GM19468 (cell line): Measurements from ENCODE around the gene LTO1.

ENCODE experiments used
- ATAC-seq: cut with Tn5 transposase; IDR thresholded peaks from one replicate; pipeline ENCODE4 v1.9.1; 2021; ENCODE audit warnings: mild to moderate bottlenecking, moderate library complexity, moderate number of reproducible peaks; ENCODE audit not compliant: unreplicated experiment; ENCODE audit errors: extremely low read depth

LTO1 gene

DNA sequence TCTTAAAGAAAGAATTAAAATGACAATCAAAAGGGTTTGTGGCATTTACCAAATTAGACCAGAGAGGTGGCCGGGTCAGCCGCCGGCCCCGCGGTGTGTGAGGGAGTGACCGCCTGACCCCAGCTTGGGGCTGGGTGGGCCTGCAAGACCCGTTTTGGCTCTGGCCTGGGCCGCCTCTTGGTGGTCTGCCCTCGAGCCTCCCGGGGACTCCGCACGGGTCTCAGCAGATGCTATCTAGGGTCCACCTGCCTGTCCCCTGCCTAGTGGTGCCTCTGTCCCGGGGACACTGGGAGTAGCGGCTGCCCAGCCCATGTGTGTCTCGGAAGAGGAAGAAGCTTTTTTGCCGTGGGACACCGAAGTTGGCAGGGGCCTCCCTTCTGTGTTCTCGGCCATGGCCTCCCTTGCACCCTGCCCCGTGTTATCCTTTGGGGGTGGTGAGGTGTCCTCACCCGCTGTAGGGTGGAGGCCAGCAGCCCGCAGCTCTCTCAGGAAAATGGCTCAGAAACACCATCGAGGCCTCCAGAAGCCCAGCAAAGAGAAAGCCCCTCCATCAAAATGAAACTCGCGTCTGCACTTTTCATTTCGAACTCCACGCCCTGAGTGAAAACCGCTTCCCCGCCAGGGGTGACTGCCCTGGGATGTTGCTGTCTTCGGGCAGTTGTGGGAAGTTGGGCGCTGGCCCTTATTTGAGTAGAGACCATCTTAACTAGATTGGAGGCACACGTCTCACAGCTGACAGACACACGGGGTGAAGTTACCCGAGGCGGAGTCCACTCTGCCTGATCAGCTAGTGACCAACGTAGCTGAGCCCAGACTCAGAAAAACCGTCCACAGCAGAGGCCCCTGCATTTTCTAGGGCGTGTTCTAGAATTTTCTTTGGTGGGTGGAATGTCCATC is 26.2 kb downstream of the LTO1 start:
- no peak for ATAC-seq

DNA sequence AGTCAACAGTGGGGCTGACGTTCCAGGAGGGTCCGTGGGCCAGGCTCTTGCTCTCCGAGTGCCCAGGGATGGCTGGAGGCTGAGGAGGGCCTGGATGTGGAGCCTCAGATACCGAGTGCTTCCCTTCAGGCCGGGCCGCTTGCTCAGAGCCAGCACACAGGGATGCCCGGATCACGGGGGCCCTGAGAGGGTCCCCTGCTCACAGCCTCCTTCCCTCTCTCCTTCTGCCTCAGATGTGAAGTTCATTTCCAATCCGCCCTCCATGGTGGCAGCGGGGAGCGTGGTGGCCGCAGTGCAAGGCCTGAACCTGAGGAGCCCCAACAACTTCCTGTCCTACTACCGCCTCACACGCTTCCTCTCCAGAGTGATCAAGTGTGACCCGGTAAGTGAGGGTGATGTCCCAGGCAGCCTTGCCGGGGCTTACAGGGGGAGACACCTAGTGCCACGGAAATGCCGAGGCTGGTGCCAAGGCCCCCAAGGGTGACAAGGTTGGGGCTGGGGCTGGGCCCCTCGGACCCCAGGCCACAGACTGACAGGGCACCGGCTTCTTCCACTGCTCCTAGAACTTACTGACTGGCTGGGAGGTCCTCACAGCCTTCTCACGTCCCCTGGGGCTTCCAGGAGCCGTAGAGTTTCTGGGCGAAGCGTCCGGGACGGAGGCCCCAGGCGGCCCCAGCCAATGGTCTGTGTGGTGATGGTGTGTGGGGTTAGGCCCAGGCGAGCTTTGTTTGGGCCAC is 27.2 kb downstream of the LTO1 start:
- ATAC-seq: no peak

DNA sequence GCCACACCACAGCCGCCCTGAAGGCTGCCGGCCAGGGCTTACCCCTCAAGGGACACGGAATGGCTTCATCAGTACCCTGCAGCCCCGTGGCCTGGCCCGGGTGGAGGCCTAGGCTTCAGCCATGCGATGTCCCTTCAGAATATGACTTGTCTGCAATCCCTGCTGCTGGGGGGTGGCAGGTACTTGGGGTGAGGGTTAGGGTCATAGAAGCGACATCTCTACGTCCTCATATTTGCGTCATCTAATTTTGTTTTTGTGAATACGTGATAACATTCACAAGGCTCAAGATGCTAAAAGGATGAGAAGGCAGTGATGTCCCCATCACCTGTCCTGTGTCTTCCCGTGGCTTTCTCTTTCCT is 27.8 kb downstream of the LTO1 start:
- ATAC-seq: no peak

DNA sequence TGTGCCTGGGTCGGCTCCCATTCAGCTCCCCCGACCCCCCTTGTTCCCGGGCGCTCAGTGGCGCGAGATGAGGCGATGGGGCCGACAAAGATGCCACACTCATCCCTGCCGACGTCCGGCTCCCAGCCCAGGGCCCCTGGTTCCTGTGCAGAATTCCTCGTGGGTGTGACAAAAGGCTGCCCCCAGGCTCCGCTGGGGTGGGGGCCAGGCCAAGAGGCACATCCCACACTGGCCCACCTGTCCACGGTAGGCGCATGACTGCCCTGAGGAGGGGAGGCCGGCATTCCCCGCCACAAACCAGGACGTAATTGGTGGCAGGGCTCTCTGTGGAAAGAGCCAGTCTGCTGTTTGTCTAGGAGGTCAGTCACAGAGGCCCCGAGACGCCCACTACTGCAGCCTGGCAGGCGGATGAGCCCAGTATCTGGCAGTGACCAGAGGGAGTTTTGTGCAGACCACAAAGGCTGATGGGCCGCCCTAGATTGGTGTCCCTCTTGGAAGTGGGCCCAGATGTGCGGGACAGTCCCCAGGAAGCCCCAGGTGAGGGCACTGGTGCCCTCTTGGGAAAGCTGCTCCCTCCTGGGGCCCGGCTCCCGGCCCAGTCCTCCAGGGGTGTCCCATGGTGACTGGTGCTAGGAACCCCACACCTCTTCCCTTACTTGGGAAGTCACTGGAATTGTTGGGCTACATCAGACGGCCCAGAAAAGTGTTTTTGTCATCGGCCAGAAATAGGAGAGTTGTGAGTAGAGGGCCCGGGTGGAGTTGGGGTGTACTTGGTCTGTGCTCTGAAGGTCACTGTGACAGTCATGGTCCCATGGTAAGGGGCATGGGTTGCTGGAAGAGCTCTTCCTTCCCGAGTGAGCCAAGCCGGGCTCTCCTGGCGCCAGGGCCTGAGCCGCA is 28.4 kb downstream of the LTO1 start:
- ATAC-seq: no peak

DNA sequence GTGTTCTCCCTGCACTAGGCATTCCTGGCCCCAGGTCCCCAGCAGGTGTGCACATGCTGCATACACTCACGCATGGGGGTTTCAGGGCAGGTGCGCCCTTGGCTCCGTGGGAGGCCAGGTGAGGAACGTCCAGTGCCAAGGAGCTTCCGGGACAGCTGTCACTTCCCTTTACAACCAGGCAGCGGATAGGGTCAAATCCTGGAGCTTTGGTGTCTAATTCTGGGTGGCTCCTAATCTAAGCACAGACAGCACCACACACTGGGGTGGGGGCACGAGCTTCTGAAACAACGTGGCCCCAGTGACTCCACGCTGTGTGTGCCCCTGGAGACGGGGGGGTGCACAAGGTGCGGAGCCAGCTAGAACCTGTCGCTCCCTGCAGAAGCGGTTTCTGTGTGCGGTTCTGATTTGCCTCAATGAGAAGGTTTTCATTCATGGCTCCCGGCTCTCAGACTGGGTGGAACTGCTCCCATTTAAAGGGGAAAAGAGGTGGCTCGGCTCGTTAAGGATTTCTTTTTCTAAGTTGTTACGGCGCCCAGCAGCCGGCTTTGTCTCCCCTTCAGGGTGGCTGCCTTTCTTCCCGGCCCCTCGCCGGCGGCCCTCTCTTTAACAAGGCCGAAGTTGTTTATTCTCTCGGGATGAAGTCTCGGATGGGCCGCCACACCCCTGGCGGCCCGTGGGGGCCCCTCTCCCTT is 29.2 kb downstream of the LTO1 start:
- ATAC-seq: no peak

DNA sequence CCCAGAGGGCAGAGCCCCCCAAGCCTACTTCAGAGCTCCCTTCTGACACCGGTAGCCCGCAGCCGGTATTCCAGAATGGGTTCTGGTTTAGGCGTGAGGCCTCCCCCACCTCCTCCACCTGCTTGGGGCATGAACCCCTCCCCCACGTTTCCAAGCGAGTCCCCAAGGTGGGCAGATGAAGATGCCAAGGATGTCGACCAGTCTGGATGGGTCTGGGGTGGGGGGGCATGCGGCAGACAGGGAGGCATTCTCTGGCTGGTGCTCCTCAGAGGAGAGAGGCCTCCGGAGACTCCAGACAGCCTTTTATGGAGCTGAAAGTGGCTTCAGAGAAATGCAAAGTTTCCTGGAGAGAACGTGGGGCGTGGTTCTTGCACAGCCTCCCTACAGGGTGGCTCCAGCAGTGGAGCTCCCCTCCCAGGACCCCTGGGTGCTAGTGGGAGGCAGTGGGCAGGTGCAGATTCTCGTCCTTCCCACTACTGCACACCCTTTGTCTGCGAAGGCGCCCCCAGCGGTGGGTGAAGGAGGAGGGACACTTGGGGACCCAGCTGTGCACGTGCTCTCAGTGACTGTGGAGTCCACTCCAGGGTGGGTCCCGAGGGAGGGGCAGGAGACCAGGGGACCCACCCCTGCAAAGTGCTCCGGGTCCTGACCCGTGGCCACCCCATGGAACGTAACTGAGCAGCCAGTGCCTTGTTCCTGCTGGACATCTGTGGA is 30.0 kb downstream of the LTO1 start:
- no peak for ATAC-seq

DNA sequence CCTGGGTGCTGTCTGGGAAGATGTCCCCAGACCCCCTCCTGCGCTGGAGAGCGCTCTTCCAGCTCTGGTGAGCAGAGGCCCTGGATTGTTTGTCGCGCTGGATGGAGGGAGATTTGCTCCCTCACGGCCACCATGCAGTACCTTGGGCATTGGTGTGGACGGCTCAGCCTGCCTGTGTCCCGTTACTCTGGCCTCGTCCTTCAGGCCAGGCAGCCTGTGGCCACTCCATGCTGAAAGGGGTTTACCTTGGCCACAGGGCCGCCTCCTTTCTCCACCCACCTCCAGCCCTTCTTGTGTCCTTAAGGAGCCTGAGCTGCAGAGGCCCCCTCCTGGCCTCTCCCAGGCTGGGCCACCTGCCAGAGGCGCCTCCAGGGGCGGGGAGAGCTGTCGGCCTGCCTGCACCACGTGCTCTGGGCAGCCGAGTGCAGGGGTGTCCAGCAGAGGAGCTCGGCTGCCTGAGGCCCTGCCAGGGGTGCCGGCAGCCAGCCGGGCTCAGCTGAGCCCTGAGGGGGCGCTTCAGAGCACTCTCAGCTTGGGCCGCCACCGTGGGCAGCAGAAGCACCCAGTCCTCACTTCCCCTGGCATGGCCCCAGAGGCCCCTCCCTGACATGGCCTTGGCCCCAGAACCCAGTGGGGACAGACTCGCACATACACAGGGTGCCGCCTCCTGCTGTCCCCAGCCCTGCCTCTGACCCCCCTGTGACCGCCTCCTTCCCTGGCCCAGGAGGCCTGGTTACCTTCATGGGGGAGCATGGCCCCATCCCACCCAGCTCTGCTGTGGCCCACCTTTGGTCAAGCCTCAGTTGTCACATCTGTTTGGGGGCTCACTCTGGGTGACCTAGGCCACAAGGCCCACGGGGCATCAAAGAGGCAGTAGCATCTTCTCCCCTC is 30.8 kb downstream of the LTO1 start:
- ATAC-seq: no peak

DNA sequence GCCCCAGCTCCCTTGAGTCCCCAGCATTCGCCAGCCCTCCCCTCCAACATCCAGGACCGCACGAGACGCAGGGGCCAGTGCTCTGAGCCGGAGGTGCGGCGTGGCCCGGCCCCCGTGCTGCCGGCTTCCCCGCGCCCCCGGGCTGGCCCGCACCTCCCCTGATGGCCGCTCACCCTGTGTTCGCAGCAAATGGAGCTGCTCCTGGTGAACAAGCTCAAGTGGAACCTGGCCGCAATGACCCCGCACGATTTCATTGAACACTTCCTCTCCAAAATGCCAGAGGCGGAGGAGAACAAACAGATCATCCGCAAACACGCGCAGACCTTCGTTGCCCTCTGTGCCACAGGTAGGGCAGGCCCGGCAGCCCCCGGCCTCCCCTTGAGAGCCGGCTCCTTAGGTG is 31.5 kb downstream of the LTO1 start:
- ATAC-seq: no peak

DNA sequence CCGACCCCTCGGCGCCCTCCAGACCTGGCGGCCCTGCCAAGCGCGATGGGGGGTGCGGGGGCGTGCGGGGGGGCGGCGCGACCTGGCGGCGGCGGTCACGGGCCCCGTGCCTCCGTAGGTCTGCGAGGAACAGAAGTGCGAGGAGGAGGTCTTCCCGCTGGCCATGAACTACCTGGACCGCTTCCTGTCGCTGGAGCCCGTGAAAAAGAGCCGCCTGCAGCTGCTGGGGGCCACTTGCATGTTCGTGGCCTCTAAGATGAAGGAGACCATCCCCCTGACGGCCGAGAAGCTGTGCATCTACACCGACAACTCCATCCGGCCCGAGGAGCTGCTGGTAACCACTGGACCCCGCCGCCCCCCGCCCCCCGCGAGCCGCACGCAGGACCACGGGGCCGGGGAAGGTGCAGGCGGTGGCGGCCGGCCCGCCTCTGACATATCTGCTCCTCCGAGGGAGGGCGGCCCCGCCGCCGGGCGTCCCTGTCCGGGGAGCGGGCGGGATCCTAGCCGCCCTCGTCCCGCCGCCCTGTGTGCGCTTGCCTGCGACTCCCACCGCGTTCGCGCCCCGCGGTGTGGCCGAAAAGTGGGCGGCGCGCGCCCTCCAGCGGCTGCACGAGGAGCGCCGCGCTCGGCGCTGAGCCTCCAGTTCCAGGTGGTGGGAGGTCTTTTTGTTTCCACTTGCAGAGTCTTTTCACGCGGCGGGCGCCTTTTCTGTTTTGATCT is 32.1 kb downstream of the LTO1 start:
- no peak for ATAC-seq

DNA sequence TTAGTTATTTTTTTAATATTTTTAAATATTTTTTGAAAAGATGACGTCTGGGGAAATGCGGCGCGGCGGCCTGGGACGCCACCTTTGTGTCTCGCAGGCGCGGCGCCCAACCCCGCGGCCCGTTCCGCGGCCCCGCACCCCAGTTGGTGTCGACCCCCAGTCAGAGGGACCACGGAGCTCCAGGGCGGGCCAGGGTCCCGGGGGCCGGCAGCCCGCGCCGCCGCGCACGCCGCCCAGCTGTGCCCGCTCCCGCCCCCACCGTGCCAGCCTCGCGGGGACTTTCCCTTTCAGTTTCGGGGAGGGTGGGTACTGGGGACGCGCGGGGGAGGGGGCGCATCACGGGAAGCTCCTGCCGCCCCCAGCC is 32.6 kb downstream of the LTO1 start:
- no peak for ATAC-seq

DNA sequence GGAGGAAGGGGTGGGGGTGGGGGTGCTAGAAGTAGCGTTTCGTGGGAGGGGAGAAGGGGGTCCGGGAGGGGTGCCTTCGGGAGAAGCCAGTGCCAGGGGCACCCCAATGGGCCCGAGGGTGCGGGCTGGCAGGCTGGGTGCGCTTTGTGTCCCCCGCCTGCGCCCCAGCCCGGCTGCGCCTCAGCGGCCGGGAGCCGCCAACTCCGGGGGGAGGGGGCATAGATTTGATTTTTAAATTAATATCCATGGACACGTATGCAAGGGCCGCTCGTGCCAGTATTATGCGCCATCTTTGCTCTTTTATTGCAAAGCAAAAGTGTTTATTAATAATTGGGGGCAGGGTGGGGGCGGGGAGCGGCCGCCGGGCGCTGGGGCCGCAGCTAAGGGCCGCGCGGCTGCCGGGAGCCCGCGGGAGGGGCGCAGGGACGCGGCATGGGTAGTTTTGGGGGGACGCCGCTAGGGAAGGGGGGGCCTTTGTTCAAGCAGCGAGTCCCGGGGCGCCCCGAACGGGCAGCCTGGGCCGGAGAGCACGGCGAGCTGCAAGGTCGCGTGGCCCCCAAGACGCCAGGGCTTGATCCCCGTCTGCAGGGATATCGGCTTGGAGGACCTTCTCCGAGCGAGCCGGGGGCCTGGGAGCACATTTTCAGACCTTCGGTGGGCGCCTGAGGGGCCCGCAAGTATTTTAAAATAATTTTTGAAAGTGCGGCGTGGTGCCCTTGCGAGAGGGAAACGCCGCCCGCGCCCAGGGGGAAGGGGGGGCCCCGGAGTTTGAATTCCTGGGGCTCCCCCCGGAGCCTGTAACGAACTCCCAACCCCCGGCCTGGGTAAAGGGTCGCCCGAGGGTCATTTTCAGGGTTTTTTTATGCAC is 33.2 kb downstream of the LTO1 start:
- ATAC-seq: no peak

DNA sequence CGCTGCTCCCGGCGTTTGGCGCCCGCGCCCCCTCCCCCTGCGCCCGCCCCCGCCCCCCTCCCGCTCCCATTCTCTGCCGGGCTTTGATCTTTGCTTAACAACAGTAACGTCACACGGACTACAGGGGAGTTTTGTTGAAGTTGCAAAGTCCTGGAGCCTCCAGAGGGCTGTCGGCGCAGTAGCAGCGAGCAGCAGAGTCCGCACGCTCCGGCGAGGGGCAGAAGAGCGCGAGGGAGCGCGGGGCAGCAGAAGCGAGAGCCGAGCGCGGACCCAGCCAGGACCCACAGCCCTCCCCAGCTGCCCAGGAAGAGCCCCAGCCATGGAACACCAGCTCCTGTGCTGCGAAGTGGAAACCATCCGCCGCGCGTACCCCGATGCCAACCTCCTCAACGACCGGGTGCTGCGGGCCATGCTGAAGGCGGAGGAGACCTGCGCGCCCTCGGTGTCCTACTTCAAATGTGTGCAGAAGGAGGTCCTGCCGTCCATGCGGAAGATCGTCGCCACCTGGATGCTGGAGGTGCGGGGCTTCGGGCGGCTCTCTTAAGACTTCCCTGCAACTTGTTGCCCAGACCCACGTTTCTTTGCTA is 34.1 kb downstream of the LTO1 start, which contains the start of gene CCND1:
Gene CCND1 (plus strand): TSS at position 162 of the 587 bp plus-strand sequence. CDS start 158 bp downstream, at position 320.
- no peak for ATAC-seq

DNA sequence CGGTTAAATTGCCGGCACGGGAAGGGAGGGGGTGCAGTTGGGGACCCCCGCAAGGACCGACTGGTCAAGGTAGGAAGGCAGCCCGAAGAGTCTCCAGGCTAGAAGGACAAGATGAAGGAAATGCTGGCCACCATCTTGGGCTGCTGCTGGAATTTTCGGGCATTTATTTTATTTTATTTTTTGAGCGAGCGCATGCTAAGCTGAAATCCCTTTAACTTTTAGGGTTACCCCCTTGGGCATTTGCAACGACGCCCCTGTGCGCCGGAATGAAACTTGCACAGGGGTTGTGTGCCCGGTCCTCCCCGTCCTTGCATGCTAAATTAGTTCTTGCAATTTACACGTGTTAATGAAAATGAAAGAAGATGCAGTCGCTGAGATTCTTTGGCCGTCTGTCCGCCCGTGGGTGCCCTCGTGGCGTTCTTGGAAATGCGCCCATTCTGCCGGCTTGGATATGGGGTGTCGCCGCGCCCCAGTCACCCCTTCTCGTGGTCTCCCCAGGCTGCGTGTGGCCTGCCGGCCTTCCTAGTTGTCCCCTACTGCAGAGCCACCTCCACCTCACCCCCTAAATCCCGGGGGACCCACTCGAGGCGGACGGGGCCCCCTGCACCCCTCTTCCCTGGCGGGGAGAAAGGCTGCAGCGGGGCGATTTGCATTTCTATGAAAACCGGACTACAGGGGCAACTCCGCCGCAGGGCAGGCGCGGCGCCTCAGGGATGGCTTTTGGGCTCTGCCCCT is 34.7 kb downstream of the LTO1 start:
- no peak for ATAC-seq

DNA sequence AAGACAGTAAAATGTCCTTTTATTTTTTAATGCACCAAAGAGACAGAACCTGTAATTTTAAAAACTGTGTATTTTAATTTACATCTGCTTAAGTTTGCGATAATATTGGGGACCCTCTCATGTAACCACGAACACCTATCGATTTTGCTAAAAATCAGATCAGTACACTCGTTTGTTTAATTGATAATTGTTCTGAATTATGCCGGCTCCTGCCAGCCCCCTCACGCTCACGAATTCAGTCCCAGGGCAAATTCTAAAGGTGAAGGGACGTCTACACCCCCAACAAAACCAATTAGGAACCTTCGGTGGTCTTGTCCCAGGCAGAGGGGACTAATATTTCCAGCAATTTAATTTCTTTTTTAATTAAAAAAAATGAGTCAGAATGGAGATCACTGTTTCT is 35.3 kb downstream of the LTO1 start:
- no peak for ATAC-seq

DNA sequence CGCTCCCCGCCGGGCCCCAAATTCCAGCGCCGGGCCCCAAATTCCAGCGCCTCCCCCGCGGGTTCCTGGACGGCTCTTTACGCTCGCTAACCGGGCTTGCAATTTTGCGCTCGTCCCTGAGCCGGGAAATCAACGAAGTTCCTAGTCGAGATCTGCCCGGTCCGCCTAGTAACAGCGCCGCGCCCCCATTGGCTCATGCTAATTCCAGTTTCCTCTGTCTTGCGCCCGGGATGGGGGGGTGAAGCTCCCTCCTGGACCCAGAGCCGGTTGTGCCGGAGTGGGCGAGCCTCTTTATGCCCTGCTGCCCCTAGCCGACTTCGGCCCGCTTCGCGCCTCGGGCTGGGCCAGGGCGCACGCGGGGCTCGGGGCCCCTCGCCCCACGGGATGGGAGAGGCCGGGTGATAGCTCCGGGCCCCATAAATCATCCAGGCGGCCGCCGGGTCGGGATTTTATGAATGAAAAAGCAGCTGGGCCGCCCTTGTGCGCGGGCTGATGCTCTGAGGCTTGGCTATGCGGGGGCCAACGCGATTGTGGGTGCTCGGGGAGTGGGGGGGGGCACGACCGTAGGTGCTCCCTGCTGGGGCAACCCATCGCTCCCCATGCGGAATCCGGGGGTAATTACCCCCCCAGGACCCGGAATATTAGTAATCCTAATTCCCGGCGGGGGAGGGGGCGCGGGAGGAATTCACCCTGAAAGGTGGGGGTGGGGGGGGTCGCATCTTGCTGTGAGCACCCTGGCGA is 36.0 kb downstream of the LTO1 start:
- ATAC-seq: no peak
